Esophagus squamous epithelium (tissue), 4 donors: ENCODE measurements around the gene NUDT16L1.

Experiments
- POLR2A ChIP-seq, 4 donors: fragments of 450-650 bp; IDR thresholded peaks; one replicate each; pipeline ENCODE4 v1.6.1; 2017; ENCODE audit warnings: antibody characterized with exemption in 4 of 4, mild to moderate bottlenecking in 4 of 4, moderate library complexity in 3 of 4
- TF ChIP-seq, protein P1 (sequence below), 6 experiments: fragments of 450-650 bp in 4 of 6; fragments of 200-600 bp in 2 of 6; sonication (generic) in 2 of 6; IDR thresholded peaks; one replicate each; pipeline ENCODE4 v1.5.1; 2016 to 2019; ENCODE audit warnings: antibody characterized with exemption in 6 of 6, mild to moderate bottlenecking in 4 of 6, moderate library complexity in 4 of 6

DNA sequence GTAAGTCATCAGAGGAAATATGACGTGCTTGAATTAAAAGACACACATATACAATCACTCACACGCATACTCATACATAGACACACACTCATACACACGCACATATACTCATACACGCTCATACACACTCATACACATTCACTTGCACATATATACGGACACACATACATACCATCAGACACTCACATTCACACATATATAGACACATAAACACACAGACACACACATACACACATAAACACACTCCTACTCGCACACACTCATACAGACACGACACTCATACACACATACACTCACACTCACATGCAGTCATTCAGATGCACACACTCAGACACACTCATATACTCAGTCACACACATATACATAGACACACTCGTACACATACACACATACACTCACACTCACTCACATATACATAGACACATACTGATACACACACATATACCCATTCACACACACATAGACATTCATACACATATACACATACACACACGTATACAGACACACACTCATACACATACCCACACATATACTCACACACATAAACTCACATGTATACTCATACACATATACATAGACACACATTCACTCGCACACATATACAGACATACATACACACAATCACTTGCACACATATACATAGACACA, 24.9 kb upstream of the NUDT16L1 start:
- TF ChIP-seq POLR2A (IDR thresholded peaks at IDR 0.05), result no peak
- TF ChIP-seq, protein P1, sequence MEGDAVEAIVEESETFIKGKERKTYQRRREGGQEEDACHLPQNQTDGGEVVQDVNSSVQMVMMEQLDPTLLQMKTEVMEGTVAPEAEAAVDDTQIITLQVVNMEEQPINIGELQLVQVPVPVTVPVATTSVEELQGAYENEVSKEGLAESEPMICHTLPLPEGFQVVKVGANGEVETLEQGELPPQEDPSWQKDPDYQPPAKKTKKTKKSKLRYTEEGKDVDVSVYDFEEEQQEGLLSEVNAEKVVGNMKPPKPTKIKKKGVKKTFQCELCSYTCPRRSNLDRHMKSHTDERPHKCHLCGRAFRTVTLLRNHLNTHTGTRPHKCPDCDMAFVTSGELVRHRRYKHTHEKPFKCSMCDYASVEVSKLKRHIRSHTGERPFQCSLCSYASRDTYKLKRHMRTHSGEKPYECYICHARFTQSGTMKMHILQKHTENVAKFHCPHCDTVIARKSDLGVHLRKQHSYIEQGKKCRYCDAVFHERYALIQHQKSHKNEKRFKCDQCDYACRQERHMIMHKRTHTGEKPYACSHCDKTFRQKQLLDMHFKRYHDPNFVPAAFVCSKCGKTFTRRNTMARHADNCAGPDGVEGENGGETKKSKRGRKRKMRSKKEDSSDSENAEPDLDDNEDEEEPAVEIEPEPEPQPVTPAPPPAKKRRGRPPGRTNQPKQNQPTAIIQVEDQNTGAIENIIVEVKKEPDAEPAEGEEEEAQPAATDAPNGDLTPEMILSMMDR (IDR thresholded peaks at IDR 0.05), result no peak
